Calu3 (cell line): ENCODE results near the gene DPYD. TPM values are rescaled to one million over a fixed set of nuclear protein-coding genes. Genes with fewer than 3 reads are reported as not detected.

Experiments
- BruUV-seq: library from RNA; stranded (reverse); fragments of 400-500 nt; replicated peaks from 2 replicates; lab custom pipeline; 2021; lab: Mats Ljungman, UMichigan
- CTCF ChIA-PET: fragments of 300-600 bp; sonication (Branson Sonifier 250); formaldehyde crosslinking; loops from one replicate; lab custom pipeline; 2022; ENCODE audit warnings: antibody characterized with exemption; lab: Charles Lee
- DNase-seq: peaks from one replicate; pipeline ENCODE4 v3.0.0; 2022
- H3K27ac Mint-ChIP-seq: one replicate; pipeline ENCODE4 v1.8.0; 2022; ENCODE audit warnings: mixed read lengths; ENCODE audit not compliant: unreplicated experiment
- H3K27me3 Mint-ChIP-seq: one replicate; pipeline ENCODE4 v1.8.0; 2022; ENCODE audit warnings: mixed read lengths; ENCODE audit not compliant: unreplicated experiment
- H3K36me3 Mint-ChIP-seq: one replicate; pipeline ENCODE4 v1.8.0; 2022; ENCODE audit warnings: mild to moderate bottlenecking, moderate library complexity, mixed read lengths; ENCODE audit not compliant: insufficient read depth, unreplicated experiment
- H3K4me1 Mint-ChIP-seq: one replicate; pipeline ENCODE4 v1.8.0; 2022; ENCODE audit warnings: mild to moderate bottlenecking, low read depth, mixed read lengths; ENCODE audit not compliant: unreplicated experiment
- H3K4me3 Mint-ChIP-seq: one replicate; pipeline ENCODE4 v1.8.0; 2022; ENCODE audit warnings: mild to moderate bottlenecking, low read depth, moderate library complexity, mixed read lengths; ENCODE audit not compliant: unreplicated experiment
- H3K9me3 Mint-ChIP-seq: one replicate; pipeline ENCODE4 v1.8.0; 2022; ENCODE audit warnings: low read depth, mixed read lengths; ENCODE audit not compliant: unreplicated experiment
- intact Hi-C: fragments of 100-400 bp; cut with micrococcal nuclease; formaldehyde crosslinking; loops from one replicate; pipeline ENCODE4 v1.10.0; 2022; ENCODE audit not compliant: unreplicated experiment
- total RNA-seq: library from RNA; stranded (reverse); gene quantifications from 2 replicates; pipeline ENCODE4 v1.2.3, GENCODE V29; 2022
- TF ChIP-seq, protein P1 (sequence below): fragments of 200-600 bp; IDR thresholded peaks from one replicate; pipeline ENCODE4 v1.8.0; 2022; ENCODE audit warnings: antibody characterized with exemption; ENCODE audit not compliant: unreplicated experiment

Gene DPYD
- total RNA-seq, 1 experiment from 2014 or later = 15.6 TPM

DNA sequence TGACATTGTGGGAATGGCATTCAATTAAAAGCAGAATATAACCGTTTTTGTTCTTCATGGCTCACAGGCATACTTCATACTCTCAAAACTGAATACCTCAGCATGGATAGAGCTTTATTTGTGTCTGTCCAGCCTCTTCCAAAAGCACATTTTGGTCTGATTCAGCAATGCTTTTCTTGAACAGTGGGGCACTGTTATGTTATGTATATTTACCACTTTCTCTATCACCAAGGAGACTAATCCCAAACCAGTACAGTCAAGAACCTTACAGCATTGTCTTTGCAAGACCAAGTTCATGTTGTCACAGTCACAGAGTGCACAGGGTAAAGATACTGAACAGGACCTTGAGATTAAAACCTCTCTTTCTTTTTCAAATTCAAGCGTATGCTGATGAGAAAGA is 616.5 kb downstream of the DPYD start:
- intact Hi-C loops = loop anchor here (5.0 kb wide), 1 partner anchor 1243 kb away; no protein-coding TSS in a partner anchor
- no peaks in the 10 kb centered on the region for H3K9me3 Mint-ChIP-seq
- H3K27ac Mint-ChIP-seq = no peak overlapping the region
- no peaks in the 10 kb centered on the region for H3K36me3 Mint-ChIP-seq
- DNase-seq = no peak
- no peak overlapping the region for H3K4me3 Mint-ChIP-seq
- no peaks in the 10 kb centered on the region for H3K4me1 Mint-ChIP-seq
- no TSS peak for BruUV-seq
- TF ChIP-seq, protein P1, sequence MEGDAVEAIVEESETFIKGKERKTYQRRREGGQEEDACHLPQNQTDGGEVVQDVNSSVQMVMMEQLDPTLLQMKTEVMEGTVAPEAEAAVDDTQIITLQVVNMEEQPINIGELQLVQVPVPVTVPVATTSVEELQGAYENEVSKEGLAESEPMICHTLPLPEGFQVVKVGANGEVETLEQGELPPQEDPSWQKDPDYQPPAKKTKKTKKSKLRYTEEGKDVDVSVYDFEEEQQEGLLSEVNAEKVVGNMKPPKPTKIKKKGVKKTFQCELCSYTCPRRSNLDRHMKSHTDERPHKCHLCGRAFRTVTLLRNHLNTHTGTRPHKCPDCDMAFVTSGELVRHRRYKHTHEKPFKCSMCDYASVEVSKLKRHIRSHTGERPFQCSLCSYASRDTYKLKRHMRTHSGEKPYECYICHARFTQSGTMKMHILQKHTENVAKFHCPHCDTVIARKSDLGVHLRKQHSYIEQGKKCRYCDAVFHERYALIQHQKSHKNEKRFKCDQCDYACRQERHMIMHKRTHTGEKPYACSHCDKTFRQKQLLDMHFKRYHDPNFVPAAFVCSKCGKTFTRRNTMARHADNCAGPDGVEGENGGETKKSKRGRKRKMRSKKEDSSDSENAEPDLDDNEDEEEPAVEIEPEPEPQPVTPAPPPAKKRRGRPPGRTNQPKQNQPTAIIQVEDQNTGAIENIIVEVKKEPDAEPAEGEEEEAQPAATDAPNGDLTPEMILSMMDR = no peak
- H3K27me3 Mint-ChIP-seq = no peaks in the 10 kb centered on the region
- CTCF ChIA-PET = no interaction called here

DNA sequence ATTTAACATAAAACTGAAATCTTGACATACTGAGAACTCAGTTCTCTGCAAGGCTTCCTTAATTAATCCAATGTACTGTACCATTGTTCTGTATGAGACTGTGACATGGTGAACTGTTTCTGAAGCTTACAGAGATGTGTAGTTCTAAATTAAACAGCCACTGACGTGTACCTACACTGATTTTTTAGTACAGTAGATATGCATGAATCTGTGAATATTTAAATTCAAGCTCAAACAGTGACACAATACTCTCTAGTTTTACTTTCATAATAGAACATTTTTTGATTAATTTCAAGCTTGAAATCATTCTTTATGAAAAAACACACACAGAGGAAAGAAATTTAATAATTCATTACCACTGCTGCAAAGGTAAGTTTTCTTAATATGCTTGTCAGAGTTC is 621.9 kb downstream of the DPYD start:
- TF ChIP-seq, protein P1 = no peak
- no peak overlapping the region for H3K4me3 Mint-ChIP-seq
- CTCF ChIA-PET = no interaction called here
- H3K27ac Mint-ChIP-seq = no peak overlapping the region
- DNase-seq = no peak
- intact Hi-C loops = no loop called here
- H3K27me3 Mint-ChIP-seq = no peaks in the 10 kb centered on the region
- no TSS peak for BruUV-seq
- no peaks in the 10 kb centered on the region for H3K9me3 Mint-ChIP-seq
- no peaks in the 10 kb centered on the region for H3K36me3 Mint-ChIP-seq
- no peaks in the 10 kb centered on the region for H3K4me1 Mint-ChIP-seq

DNA sequence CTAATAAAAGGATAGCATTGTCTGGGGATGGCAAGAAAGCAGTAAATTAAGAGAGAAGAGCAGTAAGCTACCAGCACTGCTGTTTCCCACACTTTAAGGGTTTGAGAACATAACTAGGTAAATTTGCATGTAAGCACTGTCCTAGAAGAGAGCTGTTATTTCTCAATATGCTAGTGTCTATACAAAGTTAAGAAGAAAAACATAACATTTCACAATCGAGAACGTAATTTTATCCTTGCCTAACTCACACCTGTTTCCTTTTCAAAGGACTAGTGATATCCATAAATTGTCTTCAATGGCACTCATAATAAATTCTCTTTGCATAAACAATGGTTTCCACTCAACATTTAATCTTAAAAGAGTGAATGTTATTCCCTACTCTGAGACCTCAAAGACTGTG is 623.2 kb downstream of the DPYD start:
- DNase-seq = no peak
- H3K4me1 Mint-ChIP-seq = no peaks in the 10 kb centered on the region
- CTCF ChIA-PET = interaction anchor here (0.6 kb wide), 1 partner anchor 41 kb away, joined by 3 read pairs; no protein-coding TSS in a partner anchor
- no peak overlapping the region for H3K4me3 Mint-ChIP-seq
- no TSS peak for BruUV-seq
- intact Hi-C loops = no loop called here
- no peaks in the 10 kb centered on the region for H3K36me3 Mint-ChIP-seq
- no peak overlapping the region for H3K27ac Mint-ChIP-seq
- H3K27me3 Mint-ChIP-seq = no peaks in the 10 kb centered on the region
- TF ChIP-seq, protein P1 = no peak
- no peaks in the 10 kb centered on the region for H3K9me3 Mint-ChIP-seq

DNA sequence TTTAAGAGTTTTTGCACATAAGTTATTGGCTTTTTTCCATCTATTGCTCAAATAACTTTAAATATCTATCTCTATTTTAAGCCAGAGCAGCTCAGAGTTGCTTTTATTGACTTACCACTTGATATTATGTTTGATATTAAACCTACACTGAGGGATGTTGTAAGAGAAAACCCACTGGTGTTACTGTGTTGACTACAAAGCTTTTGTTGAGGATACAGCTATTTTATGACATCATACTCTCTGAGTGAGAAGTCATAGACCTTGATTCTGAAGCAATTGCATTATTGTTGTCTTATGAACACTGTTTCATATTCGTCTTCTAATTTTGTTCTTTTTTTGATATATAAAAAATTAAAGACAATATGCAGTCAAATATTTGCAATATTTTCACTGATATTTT is 638.9 kb downstream of the DPYD start:
- Mint-ChIP-seq H3K27me3 (no peaks in the 10 kb centered on the region), H3K27ac (no peak overlapping the region), H3K36me3 (peaks cover 5% of the 10 kb centered on the region), H3K4me1 (peaks cover 12% of the 10 kb centered on the region), H3K9me3 (peaks cover 8% of the 10 kb centered on the region), H3K4me3 (no peak overlapping the region)
- DNase-seq = no peak
- intact Hi-C loops = no loop called here
- no TSS peak for BruUV-seq
- TF ChIP-seq, protein P1 = no peak
- CTCF ChIA-PET = no interaction called here
